NCI-H1694 treated with DMSO at 0.1 percent for 48 hours (cell line): ENCODE measurements around the gene LRMDA.

Source experiments
- DNase-seq: peaks from one replicate; lab custom pipeline; 2025; lab: John Stamatoyannopoulos, UW

The LRMDA gene

DNA sequence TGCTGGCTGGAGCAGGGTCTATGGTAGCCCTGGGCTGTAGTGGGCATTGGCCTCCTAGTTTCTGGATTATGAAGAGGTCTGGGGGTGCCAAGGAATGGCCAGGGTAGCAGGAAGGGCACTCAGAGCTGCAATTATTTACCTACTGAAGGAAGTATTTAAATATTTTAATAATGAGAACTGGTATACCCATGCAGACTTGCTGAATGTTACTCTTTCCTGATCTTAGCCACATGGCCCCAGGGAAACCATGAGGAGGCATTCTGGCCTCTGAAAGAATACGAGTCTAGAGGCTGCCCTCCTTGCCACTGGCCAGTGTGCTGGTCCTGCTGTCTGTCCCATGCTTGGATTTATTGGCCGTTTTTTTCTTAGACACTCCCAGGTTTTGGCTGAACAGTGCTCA, 599.7 kb downstream of the LRMDA start:
- DNase-seq: no peak

GRCh38 chr10:76031769-76032699, 600.6 kb downstream of the LRMDA start:
- DNase-seq: no peak

GRCh38 chr10:76032700-76033039, 601.2 kb downstream of the LRMDA start:
- DNase-seq: no peak

DNA sequence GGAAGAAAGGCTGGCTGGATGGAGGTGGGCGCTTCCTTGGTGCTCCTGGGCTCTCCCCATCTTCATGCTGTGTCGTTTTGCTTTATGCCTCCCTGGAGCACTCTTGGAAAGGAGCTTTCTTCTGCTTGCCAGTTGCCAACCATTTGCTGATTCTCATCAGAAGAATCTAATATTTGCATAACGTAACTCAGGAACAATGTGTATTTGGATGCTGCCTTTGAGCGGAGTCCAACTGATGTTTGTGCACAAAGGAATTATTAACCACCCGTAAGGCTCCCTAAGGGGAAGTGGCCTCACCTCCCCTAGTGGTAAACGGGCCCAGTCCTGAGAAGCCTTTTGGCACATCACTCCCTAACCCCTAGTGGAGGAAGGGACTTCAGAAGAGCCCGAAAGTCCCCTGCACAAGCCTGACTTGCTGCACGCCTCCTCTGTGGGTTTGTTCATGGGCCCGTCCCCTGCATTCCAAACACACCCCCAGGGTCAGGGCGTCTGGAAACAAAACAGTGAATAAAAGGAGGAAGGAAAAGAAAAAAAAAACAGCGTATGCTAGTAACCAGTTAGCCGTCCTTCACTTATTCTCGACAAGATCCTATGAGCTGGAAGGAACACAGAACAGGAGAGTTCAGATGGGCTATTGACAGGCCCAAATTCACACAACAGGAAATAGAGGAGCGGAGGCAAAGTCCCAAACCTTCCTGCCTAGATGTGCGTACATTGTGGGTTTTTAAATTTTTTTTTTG, 602.2 kb downstream of the LRMDA start:
- no peak for DNase-seq

DNA sequence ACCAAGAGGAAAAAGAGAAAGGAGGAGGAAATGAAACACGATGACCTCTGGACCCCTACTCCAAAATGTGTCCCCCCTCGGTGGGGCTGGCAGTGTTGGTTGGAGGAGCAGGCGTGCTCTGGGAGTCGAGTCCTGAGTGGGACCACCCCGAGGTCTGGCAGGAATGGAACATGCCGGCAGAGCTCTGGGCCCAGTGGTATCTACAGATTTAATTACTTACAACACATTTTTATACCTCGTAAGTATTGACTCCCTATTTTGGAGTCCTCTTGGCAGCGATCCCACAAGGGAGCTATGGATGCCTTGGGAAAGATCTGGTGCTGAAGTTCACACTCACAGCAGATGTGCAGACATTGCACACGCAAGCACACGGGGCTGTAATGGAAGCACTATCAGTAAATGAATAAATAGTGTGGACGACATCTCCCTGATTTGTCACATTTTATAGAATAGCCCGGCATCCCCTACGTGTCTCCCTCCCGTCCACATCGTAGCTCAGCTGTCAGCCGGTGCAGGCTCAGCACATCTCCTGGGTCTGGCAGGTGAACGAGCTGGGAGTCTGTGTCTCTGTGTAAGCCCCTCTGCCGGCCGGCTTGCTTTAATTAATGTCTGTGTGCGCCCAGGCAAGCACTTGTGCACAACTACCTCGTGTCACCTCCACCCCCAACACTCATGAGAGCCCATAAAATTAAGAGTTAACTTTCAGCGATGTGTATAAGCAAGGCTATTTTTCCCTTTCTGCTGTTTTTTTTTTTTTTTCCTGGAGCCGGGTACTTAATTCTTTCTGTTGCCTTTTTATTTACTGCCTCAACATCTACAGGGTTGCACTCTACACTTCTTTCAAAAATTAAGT, 603.2 kb downstream of the LRMDA start:
- DNase-seq: no peak

DNA sequence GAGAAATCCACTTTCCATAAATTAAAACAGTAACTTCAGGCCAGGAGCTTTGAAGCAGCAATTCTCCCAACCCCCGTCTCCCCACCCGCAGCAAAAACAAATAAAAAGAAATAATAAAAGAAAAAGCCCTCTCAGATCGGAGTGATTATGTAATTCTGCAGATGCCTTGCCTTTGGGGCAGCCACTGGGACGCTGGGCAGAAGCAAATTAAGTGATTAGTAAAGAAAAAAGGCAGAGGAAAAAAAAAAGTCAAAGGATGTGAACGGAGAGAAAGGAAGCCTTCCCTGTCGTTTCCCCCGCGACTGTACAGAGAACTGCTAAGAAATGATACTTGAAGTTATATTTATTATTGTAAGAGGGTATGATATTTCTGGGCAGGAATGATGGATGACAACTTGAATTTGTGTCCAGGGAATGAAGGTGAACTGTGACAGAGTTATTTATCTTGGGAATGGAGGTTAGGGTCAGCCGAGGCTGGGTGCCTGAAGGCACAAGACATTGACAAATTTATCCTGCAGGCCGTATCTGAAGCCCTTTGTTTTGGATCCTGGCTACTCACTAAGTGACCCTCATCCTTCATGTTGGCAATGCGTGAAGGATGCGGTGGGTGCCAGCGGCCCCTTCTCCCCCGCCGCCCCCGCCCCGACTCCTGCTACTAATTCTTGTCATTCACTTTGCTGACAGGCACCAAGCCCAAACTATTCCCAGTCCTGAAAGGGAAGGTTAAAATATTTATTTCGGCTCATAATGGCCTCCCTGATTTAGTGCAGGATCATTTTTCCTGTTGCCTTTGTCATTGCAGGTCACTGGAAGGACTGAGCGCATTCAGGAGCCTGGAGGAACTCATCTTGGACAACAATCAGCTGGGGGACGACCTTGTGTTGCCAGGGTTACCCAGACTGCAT, 604.0 kb downstream of the LRMDA start:
- DNase-seq: no peak

DNA sequence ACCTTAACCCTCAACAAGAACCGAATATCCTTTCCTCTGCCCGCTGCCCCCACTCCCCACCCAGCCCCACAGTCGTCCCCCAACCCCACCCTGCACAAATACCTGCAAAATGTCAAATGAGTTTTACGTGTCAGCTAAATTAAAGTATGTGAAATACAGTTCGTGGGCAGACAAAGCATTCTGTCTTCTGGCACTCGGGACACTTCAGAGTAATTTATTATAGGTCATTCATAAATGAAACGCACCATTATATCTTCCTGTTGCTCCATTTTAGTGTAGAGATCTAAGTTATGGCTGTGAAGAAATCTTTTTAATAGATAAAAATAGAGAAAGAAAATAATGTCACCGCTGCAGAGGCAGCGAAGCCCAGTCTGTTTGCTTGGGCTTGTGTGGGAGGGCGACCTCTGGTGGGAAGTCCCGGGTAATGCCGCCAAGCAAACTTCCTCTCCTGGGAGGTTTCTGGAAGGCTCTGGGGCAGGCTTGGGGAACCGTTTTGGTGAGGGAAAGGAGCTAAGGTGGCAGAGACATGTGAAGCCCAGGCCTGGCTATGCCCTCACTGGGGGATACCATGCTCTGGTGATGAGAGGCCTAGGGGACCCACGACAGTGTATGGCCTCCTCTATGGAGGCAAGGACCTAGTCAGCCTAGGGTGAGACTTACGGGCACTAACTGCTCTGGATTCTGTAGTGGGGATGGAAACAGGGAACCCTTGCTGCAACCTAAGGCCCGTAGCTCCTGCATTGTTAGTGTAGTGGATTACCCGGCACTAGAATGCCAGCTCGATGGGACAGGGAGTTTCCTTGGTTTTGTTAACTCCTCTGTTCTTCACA, 604.9 kb downstream of the LRMDA start:
- peak; percentile 11 for DNase-seq

DNA sequence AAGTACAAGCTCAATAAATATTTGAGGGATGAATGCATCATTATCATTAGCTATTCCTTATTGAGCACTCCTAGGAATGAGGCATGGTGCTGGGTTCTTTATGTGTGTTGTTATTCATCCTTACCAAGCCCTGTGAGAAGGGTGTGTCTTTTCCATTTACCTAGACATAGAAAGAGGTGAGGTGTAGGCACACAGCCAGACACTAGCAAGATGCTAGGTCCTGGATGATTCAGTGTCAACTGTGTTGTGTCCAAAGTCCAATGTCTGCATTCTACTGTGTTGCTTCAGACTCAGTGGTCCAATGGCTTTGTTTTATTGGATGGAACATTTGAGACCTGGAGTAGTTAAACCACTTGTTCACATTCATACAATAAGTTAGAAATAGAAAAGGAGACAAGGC, 605.5 kb downstream of the LRMDA start:
- no peak for DNase-seq

DNA sequence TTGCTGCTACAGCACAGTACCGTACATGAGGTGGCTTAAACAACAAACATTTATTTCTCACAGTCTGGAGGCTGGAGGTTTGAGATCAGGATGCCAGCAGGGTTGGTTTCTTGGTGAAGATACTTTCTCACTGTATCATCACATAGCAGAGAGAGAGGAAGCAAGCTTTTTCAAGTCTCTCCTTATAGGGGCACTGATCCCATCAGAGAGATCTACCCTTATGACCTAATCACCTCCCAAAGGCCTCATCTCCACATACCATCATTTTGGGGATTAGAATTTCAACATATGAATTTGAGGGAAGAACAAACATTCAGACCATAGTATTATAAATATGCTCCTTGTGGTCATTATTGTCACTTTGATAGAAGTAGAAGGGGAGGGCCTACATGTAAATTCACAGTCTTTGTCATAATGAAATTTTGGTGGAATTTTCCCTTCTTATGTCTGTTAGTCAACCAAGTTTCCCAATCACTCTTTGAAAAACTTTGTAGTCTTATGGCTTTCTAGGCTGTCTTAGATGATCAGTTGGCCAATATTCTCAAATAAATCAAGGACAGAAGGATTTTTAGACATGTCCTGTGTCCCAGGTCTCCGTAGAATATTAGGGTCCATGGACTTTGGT, 606.2 kb downstream of the LRMDA start:
- DNase-seq: no peak

GRCh38 chr10:76038696-76039095, 607.3 kb downstream of the LRMDA start:
- DNase-seq: no peak

DNA sequence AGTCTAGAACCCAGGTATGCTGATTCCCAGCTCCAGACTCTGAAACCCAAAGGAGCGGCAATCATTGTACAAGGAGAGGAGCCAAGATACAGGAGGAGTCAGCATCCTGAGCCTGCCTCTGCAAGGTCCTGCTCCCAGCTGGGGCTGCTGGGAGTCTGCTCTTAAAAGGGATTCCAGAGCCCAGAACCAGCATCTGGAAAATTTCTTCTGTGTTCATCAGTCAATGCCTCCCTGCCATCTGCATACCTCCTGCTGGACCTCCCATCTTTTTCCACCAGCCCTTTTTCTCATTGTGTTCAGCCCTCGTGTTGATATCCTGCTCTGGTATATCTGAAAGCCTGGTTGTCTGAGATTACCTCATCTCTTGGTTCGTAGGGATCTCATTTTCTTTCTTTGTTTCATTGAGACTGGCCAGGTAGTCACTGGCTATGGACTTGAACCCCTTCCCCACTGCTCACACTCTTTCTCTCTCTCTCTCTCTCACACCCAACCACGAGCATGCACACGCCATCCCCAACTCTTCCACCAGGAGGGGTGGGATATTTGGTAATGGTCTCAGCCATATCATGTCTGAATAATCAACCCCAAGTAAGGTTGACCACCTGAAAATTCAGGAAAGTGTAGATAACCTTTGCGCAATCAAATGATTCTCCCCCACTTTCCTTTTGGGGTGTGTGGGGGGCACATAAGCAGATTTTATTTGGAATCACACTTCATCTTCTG, 608.8 kb downstream of the LRMDA start:
- no peak for DNase-seq

DNA sequence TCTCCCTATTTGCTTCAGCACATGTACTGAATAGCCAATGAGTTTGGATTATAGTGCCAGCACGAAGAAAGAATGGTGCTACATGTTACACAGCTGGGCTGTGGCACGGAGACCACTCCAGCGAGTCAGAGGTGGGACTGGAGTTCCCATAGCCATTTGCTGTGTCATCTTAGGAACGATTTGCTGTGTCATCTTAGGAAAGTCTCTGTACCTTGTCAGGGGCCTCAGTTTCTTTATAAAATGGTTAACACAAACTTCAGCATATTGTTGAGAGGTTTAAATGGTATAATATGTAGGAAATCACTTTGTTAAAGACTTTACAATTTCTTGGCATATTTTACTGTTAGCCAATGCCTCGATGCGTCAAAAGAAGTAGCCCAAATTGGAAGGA, 609.4 kb downstream of the LRMDA start:
- no peak for DNase-seq

DNA sequence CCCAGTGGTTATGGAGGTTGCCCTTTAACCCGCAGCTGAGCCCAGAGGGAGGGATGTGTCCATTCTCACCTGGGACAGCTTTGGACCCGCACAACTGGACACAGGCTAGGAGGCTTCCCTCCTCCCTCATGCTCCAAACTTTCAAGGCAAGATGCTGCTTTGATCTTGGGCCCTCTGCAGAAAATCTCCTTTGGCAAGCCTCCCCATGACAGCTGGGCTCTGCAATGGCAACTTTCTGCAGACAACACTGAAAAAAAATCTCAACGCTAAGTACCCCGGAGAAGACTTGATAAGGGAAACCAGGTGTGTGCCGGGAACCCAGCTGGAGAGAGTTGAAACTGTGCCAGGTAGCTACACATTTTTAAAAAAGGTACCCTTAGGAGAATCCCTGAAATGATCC, 610.1 kb downstream of the LRMDA start:
- DNase-seq: no peak

DNA sequence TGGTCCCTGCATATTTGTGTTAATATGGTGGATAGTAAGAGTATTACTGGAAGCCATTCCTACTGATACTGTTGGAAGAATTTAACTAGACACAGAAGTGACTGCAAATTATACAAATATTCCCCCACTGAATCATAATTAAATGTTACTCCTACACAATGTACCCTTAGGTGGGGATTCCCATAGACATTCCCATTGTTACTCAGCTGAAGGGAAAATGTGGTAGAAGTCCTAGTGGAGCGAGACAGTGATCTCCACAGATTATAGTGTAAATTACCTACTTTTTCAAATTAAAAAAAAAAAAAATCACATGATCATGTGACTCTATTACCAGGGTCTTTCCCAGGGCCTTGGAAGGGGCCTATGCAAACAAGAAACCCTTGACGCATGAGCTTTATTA, 611.8 kb downstream of the LRMDA start:
- no peak for DNase-seq

DNA sequence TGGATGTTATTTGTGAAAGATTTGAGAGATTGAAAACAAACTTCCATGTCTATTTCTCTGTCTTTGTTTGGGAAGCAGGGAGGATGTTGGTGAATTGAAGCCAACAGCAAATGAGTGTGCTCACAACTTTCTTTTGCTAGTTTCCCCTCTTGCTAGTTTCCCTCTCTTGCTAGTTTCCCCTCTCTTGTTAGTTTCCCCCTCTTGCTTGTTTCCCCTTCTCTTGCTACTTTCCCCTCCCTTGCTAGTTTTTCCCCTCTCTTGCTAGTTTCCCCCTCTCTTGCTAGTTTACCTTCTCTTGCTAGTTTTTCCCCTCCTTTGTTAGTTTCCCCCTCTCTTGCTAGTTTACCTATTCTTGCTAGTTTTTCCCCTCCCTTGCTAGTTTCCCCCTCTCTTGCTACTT, 613.3 kb downstream of the LRMDA start:
- no peak for DNase-seq

GRCh38 chr10:76045174-76045573, 613.8 kb downstream of the LRMDA start:
- no peak for DNase-seq

DNA sequence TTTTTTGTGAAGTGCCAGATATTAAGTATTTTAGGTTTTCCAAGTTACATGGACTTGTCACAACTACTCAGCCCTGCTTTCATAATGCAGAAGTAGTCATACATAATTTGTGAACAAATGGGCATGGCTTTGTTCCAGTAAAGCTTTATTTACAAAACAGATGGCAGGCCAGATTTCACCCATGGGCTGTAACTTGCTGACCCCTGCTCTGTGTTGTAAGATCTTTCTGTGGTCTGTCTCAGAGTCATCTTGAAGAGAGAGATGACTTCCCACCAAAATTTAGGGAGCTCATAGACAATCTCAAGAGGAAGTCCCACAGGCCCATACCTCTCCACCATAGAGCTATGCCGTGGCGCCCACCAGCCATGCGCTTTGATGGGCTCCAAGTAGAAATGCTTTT, 616.1 kb downstream of the LRMDA start:
- DNase-seq: no peak

- DNase-seq: no peak
Measured at GRCh38 chr10:76049581-76050290, 618.3 kb downstream of the LRMDA start.

- no peak for DNase-seq
Measured at GRCh38 chr10:76050291-76050625, 618.8 kb downstream of the LRMDA start.
